Activated CD4-positive, alpha-beta T cell treated with anti-CD3 and anti-CD28 coated beads, Interleukin-2, amount 50 U/mL, for 48 hours (primary cell): ENCODE measurements around the gene NCBP3.
A peak's percentile ranks its signal among the peaks of the same experiment; 100 is the strongest.

ENCODE experiments used
- DNase-seq, 2 experiments: peaks; one replicate each; pipeline ENCODE4 v3.0.0-alpha.2; 2020

NCBP3 gene, protein sequence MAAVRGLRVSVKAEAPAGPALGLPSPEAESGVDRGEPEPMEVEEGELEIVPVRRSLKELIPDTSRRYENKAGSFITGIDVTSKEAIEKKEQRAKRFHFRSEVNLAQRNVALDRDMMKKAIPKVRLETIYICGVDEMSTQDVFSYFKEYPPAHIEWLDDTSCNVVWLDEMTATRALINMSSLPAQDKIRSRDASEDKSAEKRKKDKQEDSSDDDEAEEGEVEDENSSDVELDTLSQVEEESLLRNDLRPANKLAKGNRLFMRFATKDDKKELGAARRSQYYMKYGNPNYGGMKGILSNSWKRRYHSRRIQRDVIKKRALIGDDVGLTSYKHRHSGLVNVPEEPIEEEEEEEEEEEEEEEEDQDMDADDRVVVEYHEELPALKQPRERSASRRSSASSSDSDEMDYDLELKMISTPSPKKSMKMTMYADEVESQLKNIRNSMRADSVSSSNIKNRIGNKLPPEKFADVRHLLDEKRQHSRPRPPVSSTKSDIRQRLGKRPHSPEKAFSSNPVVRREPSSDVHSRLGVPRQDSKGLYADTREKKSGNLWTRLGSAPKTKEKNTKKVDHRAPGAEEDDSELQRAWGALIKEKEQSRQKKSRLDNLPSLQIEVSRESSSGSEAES

DNA sequence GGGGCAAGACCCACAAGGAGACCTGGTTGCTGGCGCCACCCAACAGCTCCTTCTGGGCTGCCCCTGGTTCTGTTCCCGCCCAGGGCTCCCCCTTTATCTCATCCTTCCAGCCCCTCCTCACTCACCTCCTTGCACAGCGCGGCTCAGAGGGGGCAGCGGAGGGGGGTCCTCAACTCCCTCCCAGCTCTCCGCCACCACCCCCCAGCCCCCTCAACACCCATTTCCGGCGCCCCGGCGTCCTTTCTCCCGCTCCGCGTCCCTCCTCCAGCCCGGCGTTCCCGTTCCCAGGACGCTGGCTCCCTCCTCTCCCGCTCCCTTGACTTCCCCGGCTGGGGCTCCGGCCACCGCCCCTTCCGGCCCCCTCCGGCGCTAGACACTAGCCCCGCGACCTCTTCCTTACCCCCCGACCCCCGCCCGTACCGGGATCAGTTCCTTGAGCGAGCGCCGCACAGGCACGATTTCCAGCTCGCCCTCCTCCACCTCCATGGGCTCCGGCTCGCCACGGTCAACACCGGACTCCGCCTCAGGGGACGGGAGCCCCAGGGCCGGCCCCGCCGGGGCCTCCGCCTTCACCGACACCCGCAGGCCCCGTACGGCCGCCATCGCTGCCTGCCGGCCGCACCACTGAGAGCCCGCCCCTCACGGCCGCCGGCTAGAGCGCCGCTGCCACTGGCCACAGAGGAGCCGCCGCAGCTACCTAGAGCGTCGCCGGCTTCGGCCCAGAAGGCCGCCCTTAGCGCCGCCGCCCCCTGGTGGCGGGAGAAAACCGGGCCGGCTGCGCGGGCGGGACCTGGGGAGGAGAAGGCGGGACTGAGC, at the start of gene NCBP3:
Gene NCBP3, minus strand, starts transcription at position 626 of the 816 bp plus-strand sequence. Its CDS starts 23 bp downstream, at position 603.
- peak; percentile 89 to 90 for DNase-seq

DNA sequence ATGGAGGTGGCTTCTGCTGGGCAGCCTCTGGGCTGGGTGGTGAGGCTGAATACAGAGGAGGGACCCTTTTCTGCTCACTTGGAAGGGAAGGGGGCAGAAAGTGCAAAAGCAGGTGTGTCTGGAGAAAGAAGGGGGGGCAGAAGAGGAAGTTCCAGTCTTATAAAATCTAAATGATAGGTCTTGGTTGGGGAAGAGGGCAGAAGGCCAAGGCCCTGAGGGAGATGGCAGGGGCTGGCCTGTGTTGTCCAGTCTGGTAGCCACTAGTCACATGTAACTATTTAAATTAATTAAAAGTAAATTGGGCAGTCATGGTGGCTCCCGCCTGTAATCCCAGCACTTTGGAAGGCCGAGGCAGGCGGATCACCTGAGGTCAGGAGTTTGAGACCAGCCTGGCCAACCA, 49.3 kb upstream of the NCBP3 start:
- no peak for DNase-seq

DNA sequence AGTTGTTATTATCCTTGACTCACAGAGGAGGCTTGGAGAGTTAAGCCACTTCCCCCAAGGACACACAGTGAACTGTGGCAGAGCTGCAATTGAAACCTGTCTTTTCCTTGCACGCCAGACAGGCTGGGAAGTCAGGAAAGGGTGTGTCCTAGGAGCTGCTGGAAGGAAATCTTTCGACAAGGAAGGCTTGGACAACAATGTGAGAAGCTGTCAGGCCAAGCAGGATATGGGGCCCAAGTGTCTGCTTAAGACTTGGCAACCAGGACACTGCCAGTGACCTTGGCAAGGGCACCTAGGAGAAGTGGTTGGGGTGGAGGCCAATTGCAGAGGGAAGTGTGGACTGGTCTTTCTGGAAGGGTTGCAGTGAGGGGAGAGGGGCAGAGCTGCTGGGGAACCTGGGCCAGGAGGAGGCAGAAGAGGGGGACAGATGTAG, 48.9 kb upstream of the NCBP3 start:
- no peak for DNase-seq

DNA sequence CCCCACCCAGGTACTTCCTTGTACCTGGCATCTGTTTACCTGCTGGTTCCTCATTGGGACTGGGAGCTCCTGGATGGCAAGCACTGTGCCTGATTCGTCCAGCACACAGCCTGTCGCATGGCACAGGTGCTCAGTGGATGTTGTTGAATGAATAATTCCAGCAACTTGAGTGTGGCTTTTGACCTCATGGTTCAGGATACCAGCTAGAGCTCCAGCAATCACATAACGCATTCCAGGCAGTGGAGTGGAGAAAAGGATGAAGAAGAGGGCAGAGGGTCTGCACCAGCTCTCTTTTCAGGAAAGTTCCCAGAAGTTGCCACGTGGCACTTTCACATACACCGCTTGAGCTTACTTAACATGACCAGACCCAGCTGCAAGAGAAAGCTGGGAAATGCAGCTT, 48.1 kb upstream of the NCBP3 start:
- DNase-seq, result no peak

DNA sequence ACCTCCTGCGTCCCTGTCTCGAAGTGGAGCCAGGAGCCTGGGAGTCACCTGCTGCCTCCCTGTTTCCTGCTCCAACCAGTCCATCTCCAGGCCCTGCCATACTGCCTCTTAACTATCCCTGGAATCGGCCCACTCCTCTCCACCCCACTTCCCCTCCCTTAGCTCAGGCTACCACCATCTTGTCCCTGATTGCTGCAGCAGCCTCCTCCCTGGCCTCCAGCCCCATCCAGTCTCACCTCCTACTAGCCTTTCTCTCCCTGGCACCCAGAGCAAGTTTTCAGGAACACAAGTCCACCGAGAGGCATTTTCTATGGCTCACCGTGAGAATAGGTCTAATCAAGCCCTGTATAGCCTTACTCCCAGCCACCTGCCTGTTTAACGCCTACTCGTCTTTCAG, 47.7 kb upstream of the NCBP3 start:
- DNase-seq, result no peak

DNA sequence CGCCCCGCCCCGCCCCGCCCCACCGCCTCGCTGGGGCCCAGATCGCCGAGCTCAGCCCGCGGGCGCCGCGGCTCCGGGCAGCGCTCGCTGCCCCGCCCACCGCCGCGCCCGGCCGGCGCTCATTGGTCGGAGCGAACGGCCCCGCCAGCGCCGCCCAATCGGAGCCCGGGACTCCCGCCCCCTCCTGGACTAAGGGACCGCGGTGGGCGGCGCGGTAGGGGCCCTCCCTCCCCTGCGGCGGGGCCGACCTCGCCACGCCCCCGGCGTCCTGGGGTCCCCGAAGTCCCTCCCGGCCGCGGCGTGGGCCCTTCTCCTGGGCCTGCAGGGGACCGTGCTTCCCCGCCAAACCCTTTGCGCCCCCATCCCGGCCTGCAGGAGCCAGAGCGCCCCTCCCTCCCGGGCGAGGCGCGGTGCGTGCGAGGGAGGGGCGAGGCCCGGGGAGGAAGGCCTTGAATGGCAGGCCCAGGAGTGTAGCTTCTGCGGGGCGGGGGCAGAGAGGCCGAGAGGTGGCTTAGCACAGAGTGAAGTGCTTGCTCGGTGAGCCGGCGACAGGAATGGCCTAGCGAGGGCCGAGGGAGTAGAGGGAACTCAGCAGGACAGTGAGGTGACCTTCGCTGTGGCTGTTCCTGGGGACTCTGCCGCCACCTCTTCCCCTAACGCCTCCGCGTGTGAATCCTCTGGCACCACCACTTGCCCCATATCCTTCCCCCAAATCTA, 47.1 kb upstream of the NCBP3 start, which contains the start of gene CAMKK1:
Gene CAMKK1, minus strand, starts transcription at position 51 of the 717 bp plus-strand sequence. CDS start 7,366 bp downstream, outside the sequence.
- DNase-seq, result peak; percentile 89 to 91

DNA sequence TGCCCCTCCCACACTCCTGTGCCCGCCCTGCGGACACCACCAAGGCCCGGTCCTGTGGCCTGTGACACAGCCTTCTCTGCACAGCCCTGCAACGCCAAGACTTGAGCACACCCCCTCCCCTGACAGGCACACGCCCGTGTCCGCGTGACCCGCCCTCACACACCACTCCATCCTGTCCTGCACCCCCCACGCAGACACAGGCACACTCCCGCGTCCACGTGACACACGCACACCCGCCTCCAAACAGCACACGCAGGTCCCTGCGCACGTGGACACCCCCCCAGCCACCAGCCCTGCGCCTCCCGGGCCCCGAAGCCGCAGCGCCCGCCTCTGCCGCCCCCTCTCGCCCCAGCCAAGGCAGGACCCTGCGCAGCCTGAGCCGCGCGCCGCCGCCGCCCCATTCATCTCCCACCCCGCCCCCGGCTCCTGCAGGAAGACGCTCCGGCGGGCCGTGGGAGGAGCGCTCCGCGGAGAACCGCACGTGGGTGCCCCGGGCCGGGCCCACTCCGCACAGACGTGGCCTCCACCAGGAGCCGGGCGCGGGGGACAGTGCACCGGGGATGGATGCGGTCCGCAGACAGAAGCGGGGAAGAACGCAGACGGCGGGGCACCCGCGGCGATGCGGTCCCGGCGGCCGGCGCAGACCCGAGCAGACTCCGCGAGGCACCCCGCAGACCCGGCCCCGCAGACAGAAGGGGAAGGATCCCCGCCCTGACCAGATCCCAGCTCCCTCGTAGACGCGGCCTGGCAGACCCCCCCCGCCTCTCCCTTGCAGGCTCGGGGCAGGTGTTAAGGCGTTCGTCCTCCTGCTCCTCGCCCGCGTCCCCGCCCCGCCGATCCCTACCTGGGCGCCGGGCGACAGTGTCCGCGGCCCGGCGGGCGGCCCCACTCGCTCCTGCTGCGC, 46.3 kb upstream of the NCBP3 start:
- DNase-seq, result peak; percentile 52 to 59

DNA sequence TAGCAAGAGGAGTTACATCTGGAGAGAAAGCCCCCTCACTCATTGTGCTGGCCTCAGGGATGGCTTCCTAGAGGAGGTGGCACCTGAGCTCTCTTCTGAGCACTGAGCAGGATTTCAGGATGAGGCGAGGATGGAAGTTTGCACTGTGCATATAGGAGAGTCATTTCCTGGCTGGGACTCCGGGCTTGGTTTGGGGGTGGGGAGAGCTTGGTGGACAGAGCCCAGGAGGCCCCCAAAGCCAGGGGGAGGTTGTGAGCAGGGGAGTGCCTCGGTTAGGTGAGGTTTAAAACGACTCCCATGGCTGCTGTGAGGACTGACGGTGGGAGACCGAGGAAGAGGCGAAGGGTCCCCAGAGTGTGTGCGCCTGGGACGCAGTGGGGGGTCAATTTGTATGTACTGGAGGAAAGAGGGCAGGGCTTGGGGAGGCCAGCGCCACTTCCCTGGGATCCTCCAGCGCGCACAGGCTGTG, 45.6 kb upstream of the NCBP3 start:
- DNase-seq, result no peak

DNA sequence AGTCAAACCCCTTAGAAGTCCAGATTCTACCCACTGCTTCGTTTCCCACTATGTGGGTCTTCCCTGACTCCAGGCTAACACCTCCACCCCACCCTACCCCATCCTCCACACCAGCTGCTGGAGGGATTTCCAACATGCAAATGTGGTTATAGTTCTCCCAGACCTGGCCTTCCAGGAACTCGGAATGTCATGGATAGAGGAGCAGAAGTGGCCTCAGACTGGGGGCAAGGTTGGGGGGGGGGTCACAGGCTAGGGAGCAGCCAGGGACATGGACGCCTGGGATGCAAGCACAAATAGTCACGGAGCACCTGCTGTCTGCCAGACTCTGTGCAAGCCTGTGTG, 44.8 kb upstream of the NCBP3 start:
- no peak for DNase-seq

DNA sequence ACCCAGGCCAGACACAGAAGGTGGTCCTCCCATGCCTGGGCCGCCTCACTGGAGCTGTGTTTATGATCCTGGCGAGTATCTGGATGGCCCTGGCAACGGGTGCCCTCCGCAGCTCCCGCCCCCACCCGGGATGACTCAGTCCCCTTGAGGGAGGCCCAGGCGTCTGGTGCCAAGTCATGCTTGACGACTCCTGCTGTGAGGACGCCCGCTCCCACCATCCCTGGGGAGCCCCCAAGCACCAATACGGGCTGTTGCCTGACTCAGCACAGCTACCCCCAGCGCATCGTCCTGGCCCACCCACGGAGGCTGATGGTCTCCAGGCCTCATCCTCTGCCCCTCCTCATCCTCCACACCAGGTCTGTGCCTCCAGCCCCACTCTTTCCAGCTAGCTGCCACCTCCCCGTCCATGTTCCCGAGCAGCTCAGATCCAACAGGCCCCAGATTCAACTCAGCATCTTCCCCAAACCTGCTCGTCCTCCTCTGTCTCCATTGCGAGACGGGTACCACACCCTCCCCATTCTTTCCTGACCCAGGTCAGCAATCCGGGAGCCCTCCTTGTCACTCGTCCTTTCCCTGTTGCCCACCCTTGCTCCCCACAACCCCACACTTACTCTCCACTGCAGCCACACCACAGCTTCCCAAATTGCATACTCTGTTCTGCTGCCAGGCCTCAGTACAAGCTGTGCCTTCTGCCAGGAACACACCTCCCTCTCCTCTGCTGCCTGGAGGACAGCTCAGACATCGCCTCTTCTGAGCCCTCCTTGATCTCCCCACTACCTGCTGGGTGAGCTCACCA, 44.2 kb upstream of the NCBP3 start:
- peak; percentile 22 to 30 for DNase-seq

DNA sequence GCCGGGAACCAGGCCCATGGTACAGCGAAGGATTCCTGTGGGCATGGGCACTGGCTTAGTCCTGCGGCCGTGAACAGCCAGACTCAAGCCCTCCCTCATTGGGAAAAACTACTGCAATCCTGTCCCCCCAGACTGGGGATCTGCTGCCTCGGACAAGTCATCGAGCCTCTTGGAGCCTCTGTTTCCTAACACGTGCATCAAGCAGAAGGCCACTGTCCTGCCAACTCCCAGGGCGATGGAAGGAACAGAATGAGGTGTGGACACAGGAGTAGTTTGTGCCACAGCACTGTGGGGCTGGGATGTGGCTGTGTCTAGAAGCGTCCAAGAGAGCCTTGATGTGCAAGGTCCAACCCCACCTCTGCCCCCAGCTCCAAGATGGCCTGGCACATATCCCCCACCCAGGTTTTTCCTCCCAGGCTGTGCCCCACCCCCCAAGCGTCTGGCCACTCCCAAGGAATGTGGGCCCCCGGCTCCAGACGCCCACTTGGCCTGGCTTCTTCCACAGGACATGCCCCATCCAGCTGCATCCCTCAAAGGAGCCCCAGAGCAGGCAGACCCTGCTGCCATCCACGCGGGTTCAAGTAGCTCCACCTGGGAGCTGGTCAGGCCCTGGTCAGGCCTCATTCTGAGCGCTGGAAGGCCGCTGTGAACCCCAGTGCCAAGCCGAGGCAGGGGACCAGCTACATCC, 43.4 kb upstream of the NCBP3 start:
- no peak for DNase-seq

DNA sequence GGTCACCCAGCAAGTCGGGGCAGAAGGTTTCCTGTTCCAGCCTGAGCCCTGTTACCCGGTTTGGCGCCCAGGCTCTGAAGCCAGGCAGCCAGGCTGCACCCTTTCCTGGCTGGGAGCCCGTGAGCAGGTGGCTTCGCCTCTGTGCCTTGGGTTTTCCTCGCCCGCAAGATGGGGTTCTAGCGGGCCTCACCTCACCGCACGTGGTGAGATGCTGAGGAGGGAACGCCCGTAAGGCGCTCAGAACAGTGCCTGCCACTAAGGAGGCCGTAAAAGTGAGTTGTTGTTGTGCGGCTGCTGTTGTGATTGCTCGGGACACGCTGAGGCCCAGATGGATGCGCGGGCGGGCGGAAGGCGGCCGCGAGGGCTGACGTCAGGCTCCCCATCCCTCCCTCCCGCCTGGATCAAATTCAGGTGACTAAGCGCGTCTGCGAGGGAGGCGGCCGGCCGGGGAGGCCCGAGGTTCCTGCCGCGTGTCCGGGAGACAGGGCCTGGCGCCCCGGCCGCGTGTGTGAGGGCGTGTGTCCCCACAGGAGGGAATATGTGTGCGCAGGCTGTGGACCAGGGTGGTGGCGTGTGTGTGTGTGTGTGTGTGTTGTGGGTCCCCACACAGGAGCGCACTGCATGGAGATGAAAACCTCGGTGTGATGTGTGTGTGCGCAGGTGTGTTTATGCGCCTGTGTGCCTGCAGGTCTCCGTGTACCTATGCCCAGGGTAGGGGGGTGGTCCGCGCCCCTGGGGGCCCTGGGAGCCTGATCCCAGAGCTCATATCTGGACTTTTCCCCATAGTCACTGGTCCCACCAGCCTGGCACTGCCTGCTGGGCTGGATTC, 42.5 kb upstream of the NCBP3 start:
- no peak for DNase-seq

DNA sequence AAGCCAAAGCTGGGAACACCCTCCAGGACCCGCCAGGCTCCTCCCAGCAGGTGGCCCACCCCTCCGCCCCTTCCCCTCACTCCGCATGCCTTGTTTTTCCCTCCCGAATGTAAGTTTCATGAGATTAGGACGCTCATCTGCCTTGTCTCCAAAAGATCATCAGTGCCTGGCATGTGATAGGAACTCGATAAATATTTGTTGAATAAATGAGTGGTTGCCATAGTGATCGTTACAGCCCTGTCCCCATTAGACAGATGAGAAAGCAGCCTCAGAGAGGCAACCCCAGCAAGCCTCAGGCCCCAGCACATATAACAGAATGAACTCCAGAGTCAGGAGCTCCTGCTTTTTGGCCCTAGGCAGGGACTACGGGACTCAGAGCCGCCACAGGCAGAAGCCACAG, 41.8 kb upstream of the NCBP3 start:
- DNase-seq, result no peak

DNA sequence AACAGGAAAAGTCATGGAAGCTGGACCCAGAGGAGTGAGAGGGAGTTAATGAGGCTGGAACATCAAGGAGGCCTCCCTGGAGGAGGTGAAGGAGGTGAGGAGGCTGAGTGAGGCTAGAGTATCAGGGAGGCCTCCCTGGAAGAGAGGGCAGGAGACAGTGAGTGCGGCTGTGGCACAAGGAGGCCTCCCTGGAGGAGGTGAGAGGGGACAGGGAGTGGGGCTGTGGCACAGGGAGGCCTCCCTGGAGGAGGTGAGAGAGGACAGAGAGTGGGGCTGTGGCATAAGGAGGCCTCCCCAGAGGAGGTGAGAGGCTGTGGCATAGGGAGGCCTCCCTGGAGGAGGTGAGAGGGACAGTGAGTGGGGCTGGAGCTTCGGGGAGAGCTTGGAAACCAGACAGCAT, 41.3 kb upstream of the NCBP3 start:
- DNase-seq, result no peak

DNA sequence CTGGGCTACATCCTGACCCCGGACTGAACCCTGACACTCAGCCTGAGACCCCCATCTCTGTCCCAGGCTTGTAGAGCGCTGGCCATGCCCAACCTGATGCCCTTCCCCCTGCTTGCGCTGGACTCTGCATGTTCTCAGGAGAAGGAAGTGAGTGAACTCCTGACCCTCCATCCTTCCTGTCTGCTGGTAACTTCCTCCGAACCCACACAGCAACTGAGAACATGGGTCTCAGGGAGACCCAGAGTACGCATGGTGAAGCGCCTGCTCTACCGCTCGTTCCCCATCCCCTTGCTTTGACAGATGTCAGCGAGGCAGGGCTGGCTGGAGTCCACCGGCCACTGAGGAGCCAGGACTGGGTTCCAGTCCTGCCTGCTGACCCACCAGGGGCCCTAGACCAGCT, 40.7 kb upstream of the NCBP3 start:
- no peak for DNase-seq

DNA sequence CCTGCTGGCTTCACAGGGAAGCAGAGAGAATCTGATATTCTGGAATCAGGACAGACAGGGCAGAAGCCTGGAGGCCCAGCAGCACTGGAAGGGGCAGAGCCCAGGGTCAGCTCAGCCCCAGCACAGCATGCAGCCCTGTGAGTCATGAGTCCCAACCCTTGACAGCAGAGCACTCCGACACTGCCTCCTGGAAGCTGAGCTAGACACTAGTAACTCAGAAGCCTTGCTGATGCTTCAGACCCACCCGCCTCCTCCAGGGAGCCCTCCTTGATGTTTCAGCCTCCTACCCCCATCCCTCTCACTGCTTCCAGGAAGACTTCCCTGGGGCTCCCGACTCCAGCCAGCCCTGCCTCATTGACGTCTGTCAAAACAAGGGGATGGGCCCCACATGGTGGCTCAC, 39.9 kb upstream of the NCBP3 start:
- no peak for DNase-seq

DNA sequence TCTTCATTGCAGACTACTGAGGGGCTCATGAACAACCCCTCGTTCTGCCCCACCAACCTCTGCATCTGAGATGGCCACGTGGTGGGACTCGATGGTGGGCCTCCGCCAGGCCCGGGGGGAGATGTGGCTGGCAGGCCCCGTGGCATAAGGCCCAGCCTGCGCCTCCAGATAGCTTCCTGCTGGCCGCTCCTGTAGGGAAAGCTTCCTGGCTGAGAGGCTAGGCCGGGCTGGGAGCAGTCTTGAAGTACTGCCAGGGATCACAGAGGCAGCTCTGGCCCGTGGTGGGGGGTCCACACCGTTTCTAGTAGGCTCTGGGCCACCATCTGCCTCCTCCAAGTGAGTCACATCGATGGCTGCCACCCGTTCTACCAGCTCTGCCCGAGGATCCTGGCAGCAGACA, 39.2 kb upstream of the NCBP3 start:
- no peak for DNase-seq

DNA sequence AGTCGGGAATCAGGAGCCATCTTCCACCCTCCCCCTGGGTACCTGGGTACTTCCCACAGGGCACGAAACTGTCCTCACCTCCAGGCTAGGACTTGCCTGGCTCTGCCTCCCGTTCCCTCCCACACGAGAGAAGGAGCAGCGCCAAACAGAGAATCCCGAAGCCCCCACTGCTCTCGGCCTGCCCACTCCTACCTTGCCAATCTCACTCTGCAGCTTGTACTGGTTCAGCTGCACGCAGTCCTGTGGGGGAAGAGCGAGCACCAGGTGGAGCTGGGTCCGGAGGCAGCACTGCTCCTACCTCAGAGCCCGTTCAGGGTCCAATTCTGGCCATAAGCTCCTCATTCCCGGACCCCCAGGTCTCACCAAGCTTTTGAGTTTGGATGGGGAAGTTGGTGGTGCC, 38.1 kb upstream of the NCBP3 start:
- DNase-seq, result no peak

DNA sequence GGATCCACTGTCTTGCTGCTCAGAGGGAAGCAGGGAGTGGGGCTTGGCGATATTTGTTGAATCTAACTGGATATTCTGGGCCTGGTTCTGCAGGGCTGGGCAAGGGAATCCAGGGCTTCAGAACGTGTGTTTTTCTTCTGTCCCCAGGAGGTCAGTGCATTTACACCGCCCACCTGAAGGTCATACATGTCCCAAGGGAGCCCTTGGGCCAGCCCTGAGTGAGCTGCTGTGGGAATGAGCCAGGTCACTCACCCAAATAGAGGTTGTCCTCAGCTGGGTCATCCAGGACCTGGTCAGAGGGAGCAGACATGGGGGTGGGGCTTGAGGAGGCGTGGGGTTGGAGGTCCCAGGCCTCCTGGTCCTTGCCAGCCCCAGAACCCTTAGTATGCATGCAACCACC, 36.2 kb upstream of the NCBP3 start:
- no peak for DNase-seq
